ENCODE data around the gene RGS3. TPM values are rescaled to one million over a fixed set of nuclear protein-coding genes. Genes with fewer than 3 reads are reported as not detected.

RGS3 gene
- total and polyA plus RNA-seq, 10 of the 15 experiments (the other 5 are each of a cell fraction or from before 2014, with no cell fraction given): 2.9 to 138 (median 28.8) TPM

- TF ChIP-seq MEF2B (IDR thresholded peaks at IDR 0.05; ENCODE audit: partially characterized antibody, poor library complexity, severe bottlenecking) (no peak), NBN (IDR thresholded peaks at IDR 0.05) (no peak)
Observed at GRCh38 chr9:113626735-113627495, 163.4 kb downstream of the RGS3 start (continued).

GRCh38 chr9:113628621-113629020 lies 165.1 kb downstream of the RGS3 start:
- no TSS peak for BruUV-seq (replicated peaks)
- intact Hi-C loops (cut with micrococcal nuclease; ENCODE audit: unreplicated experiment): no loop called here
- DNase-seq (ENCODE audit: low read depth, low spot score): no peak
- TF ChIP-seq PAX5 (IDR thresholded peaks at IDR 0.05; ENCODE audit: borderline replicate concordance, low read depth, low read length) (no peak), PRDM15 (CRISPR knock-in tag; IDR thresholded peaks at IDR 0.05) (no peak), CBX3 (IDR thresholded peaks at IDR 0.05; ENCODE audit: borderline replicate concordance, low read depth) (no peak), ZNF384 (IDR thresholded peaks at IDR 0.05; ENCODE audit: borderline replicate concordance, low read depth, low read length) (no peak), GATAD2B (conservative IDR thresholded peaks at IDR 0.05; ENCODE audit: low read depth) (no peak), PBX3 (IDR thresholded peaks at IDR 0.05; ENCODE audit: insufficient replicate concordance, low read depth, low read length) (no peak), ASH2L (IDR thresholded peaks at IDR 0.05; ENCODE audit: borderline replicate concordance, low read depth) (no peak), NFXL1 (IDR thresholded peaks at IDR 0.05; ENCODE audit: borderline replicate concordance) (no peak), LARP7 (IDR thresholded peaks at IDR 0.05) (no peak), IKZF2 (IDR thresholded peaks at IDR 0.05) (no peak), ZBTB33 (IDR thresholded peaks at IDR 0.05) (no peak), RAD21 (IDR thresholded peaks at IDR 0.05; ENCODE audit: insufficient read depth, low read depth, low read length) (no peak), MAX (IDR thresholded peaks at IDR 0.05; ENCODE audit: low read depth, low read length) (no peak), NFIC (IDR thresholded peaks at IDR 0.05; ENCODE audit: low read depth, low read length) (no peak)

More at GRCh38 chr9:113628621-113629020, 165.1 kb downstream of the RGS3 start:
- Histone ChIP-seq H3K4me2 (ENCODE audit: control insufficient read depth, insufficient read depth) (no peak overlapping the region), H3K27me3 (replicated peaks in 1 of 2; ENCODE audit: control insufficient read depth in 2 of 2, insufficient read depth in 2 of 2, low read length in 1 of 2) (no peaks in the 10 kb centered on the region), H3K79me2 (ENCODE audit: control insufficient read depth, insufficient read depth, low read length) (no peaks in the 10 kb centered on the region), H4K20me1 (ENCODE audit: control insufficient read depth, insufficient read depth) (no peaks in the 10 kb centered on the region), H3K4me3 (no peak overlapping the region), H3K9ac (ENCODE audit: control insufficient read depth, insufficient read depth, low read length) (no peak overlapping the region), H3K36me3 (ENCODE audit: control insufficient read depth in 2 of 2, insufficient read depth in 2 of 2, low read length in 1 of 2) (no peaks in the 10 kb centered on the region), H2AFZ (ENCODE audit: control insufficient read depth, low read depth, low read length) (no peak overlapping the region), H3K9me3 (replicated peaks; ENCODE audit: control insufficient read depth, insufficient read depth, low read length) (no peaks in the 10 kb centered on the region), H3K4me1 (ENCODE audit: control insufficient read depth, insufficient read depth, low read length) (no peaks in the 10 kb centered on the region), H3K27ac (ENCODE audit: control insufficient read depth, insufficient read depth) (no peak overlapping the region)
- in situ Hi-C loops (cut with MboI): no loop called here
- FAIRE-seq (no peak), ATAC-seq (no peak)
- RAD21 ChIA-PET (ENCODE audit: unreplicated experiment): no interaction called here
- WGBS (ENCODE audit: insufficient coverage, insufficient replicate concordance, low lambda C conversion rate, missing lambda C conversion rate): 71% methylated on average over 4 of the region's 4 CpGs
- SMC1A ChIA-PET (ENCODE audit: uncharacterized antibody, unreplicated experiment): interaction anchor here (0.6 kb wide), 1 partner anchor 63 kb away, joined by 3 read pairs; no protein-coding TSS in a partner anchor
- CTCF ChIA-PET: no interaction called here
- POLR2A ChIA-PET: no interaction called here

Data from GM12878 (cell line).